ENCODE results near the gene VGLL4. TPM values are rescaled to one million over a fixed set of nuclear protein-coding genes. Genes with fewer than 3 reads are reported as not detected.

The VGLL4 gene
- total RNA-seq, 3 donors from 2014 or later = 26.0 to 30.0 (median 28.5) TPM

DNA sequence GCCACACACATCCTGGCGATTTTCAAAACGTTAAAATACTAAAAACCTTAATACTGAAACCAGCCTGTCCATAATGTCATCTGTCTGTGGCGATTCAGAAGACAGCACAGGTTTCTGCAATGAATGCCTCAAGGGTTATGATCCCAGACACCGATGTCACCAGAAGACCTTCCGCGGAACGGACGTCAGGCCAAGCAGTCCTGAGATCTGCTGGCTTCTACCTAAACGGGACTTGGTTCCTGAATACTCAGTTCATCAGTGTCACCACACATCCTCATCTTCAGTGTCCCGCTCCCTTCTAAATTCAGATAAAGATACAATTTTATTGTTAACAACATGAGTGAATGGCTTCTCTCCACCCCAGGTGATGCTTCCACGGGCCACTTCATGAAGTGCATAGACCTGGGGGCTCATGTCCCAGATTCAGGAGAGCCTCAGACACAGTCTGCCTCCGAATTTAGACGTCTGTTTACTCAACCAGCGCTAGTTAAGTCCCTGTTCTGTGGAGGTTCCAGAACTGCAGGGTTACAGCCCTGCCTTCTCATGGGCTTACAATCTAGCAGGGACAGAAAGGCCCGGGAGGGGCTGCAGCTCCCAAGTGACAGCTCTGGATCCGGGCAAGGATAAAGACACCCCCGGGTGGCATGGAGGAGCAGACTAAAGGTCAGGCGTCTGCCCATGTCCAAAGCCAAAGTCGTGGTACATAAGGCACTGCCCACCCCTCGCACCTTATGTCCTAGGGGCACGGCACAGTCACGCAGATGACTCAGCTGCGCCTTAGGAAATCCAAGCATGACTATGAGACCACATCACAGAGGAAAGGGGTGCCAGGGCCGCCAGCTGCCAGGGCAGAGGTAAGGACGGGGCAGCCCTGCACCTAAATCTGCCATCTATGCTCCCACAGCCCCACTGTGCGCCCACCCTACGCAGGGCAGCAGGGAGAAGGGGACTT is 75.9 kb downstream of the VGLL4 start:
- Mint-ChIP-seq H3K9me3 (no peaks in the 10 kb centered on the region), H3K4me3 (no peak overlapping the region), H3K4me1 (ENCODE audit: low read depth) (peaks cover 6% of the 10 kb centered on the region), H3K36me3 (ENCODE audit: insufficient read depth) (peaks cover 10% of the 10 kb centered on the region), H3K27me3 (ENCODE audit: low read depth) (no peaks in the 10 kb centered on the region)
- no peak for DNase-seq
- ATAC-seq = peak in 1 of 2 donors; percentile 27

- Mint-ChIP-seq H3K9me3 (no peaks in the 10 kb centered on the region), H3K4me3 (no peak overlapping the region), H3K4me1 (ENCODE audit: low read depth) (peaks cover 6% of the 10 kb centered on the region), H3K36me3 (ENCODE audit: insufficient read depth) (peaks cover 12% of the 10 kb centered on the region), H3K27me3 (ENCODE audit: low read depth) (no peaks in the 10 kb centered on the region)
- ATAC-seq = no peak
- DNase-seq = no peak
These were observed 76.8 kb downstream of the VGLL4 start for GRCh38 chr3:11566916-11567315.

- Mint-ChIP-seq H3K36me3 (ENCODE audit: insufficient read depth) (peaks cover 12% of the 10 kb centered on the region), H3K4me3 (no peak overlapping the region), H3K4me1 (ENCODE audit: low read depth) (peaks cover 6% of the 10 kb centered on the region), H3K9me3 (no peaks in the 10 kb centered on the region), H3K27me3 (ENCODE audit: low read depth) (no peaks in the 10 kb centered on the region)
- ATAC-seq (no peak), DNase-seq (no peak)
These were observed 77.2 kb downstream of the VGLL4 start for GRCh38 chr3:11566478-11566877.

DNA sequence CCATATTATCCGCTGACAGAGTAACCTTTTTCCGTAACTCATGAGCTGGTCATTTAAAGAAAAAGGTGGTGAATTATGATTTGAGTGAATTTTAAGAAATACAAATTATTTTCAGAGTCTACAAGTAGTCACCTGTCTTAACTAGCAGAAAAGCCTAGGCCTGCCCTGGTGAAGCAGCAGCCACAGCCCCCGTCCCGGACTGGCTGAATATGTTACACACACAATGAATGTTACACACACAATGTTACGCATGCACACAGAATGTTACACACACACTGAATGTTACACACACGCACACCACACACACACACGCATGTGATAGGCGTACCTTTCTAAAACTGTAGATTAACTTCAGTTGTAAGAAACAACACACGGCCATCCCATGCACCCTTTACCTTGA is 77.8 kb downstream of the VGLL4 start:
- H3K9me3 Mint-ChIP-seq = no peaks in the 10 kb centered on the region
- H3K27me3 Mint-ChIP-seq (ENCODE audit: low read depth) = no peaks in the 10 kb centered on the region

DNA sequence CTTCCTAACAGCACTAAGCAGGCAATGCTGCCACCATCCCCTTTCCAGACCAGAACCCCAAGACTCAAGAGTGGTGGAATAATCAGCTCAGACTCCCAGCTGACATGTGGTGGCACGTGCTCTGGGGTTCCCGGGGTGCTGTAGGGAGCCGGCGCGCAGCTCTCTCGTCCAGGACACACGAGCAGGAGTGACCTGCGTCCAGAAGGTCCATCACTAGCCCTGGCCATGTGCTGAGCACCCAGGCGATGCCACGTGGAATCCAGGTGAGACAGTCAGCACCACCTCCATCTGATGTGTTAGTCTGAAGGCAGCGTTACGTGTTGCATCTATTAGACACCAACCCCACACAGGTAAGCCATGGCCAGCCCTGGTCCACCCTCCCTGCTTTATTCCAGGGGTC is 78.2 kb downstream of the VGLL4 start:
- no peaks in the 10 kb centered on the region for H3K27me3 Mint-ChIP-seq (ENCODE audit: low read depth)

More for the DNA sequence above, 77.8 kb downstream of the VGLL4 start:
- no peak for ATAC-seq
- H3K4me3 Mint-ChIP-seq = no peak overlapping the region
- peaks cover 12% of the 10 kb centered on the region for H3K36me3 Mint-ChIP-seq (ENCODE audit: insufficient read depth)
- H3K4me1 Mint-ChIP-seq (ENCODE audit: low read depth) = peaks cover 6% of the 10 kb centered on the region
- no peak for DNase-seq

DNA sequence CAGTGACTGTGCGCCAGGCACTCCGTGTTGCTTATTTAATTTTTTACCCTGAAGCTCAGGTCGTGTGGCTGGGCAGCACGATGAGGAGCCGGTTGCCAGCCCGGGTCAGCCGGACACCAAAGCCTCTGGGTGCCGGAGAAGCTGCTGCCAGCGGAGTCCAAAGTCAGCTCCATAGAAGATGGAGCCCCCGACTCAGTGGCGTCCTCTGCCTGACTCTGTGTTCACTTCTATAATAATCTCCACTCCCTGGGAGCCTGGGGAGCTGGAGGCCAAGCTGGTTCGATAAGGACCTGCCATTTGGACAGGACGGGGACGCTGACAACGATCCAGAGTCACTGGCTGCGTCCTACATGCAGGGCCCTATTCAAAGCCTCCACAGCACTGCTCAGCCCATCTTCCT is 78.6 kb downstream of the VGLL4 start:
- Mint-ChIP-seq H3K36me3 (ENCODE audit: insufficient read depth) (peaks cover 12% of the 10 kb centered on the region), H3K9me3 (no peaks in the 10 kb centered on the region), H3K4me1 (ENCODE audit: low read depth) (peaks cover 6% of the 10 kb centered on the region)

More for the DNA sequence above, 78.2 kb downstream of the VGLL4 start:
- no peak overlapping the region for H3K4me3 Mint-ChIP-seq
- DNase-seq = no peak
- H3K36me3 Mint-ChIP-seq (ENCODE audit: insufficient read depth) = peaks cover 12% of the 10 kb centered on the region
- H3K4me1 Mint-ChIP-seq (ENCODE audit: low read depth) = peaks cover 6% of the 10 kb centered on the region
- no peak for ATAC-seq
- no peaks in the 10 kb centered on the region for H3K9me3 Mint-ChIP-seq

DNA sequence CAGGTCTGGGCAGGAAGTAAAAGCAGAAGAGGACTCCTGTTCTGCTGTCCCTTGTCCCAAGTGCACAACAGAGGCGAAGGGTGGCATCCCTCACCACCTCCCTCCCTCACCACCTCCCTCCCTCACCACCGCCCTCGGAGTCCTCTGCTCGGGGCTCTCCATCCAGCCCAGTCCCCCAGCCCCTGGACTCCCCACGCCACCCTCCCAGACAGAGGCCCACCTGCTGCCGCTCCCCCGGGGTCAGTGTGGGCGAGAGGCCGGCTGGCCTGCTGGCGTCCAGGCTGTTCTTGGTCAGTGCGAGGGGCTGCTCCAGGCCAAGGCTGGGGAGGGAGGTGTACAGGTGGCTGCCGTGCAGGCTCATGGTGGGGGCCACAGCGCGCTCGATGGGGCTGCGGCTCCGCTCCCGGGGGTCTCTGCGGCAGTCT is 79.1 kb downstream of the VGLL4 start:
- DNase-seq (no peak), ATAC-seq (no peak)
- no peak overlapping the region for H3K4me3 Mint-ChIP-seq
- H3K27me3 Mint-ChIP-seq (ENCODE audit: low read depth) = no peaks in the 10 kb centered on the region
- H3K4me1 Mint-ChIP-seq (ENCODE audit: low read depth) = peaks cover 6% of the 10 kb centered on the region
- H3K36me3 Mint-ChIP-seq (ENCODE audit: insufficient read depth) = peaks cover 13% of the 10 kb centered on the region
- H3K9me3 Mint-ChIP-seq = no peaks in the 10 kb centered on the region

More for the DNA sequence above, 78.6 kb downstream of the VGLL4 start:
- Mint-ChIP-seq H3K4me3 (no peak overlapping the region), H3K27me3 (ENCODE audit: low read depth) (no peaks in the 10 kb centered on the region)
- ATAC-seq (no peak), DNase-seq (no peak)

DNA sequence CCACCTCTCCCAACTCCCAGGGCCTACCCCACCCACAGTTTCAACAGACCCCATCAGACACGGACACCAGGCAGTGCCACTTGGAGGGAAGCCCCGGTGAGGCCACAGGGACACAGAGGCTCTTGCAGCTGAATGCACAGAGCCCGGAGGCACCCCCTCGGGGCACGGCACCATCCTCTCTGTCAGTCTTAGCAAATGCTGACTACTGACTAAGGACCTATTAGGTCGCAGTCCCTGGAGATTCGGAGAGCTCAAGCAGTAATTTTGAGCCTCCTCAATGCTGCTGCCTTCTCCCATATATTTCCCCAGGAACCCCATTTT is 79.9 kb downstream of the VGLL4 start:
- Mint-ChIP-seq H3K4me1 (ENCODE audit: low read depth) (peaks cover 6% of the 10 kb centered on the region), H3K27me3 (ENCODE audit: low read depth) (no peaks in the 10 kb centered on the region), H3K36me3 (ENCODE audit: insufficient read depth) (peaks cover 15% of the 10 kb centered on the region), H3K9me3 (no peaks in the 10 kb centered on the region), H3K4me3 (no peak overlapping the region)
- ATAC-seq (no peak), DNase-seq (no peak)

GRCh38 chr3:11563159-11563864 is 80.4 kb downstream of the VGLL4 start:
- Mint-ChIP-seq H3K4me3 (no peak overlapping the region), H3K9me3 (no peaks in the 10 kb centered on the region), H3K27me3 (ENCODE audit: low read depth) (no peaks in the 10 kb centered on the region), H3K4me1 (ENCODE audit: low read depth) (peaks cover 6% of the 10 kb centered on the region), H3K36me3 (ENCODE audit: insufficient read depth) (peaks cover 16% of the 10 kb centered on the region)
- ATAC-seq (no peak), DNase-seq (no peak)

- no peaks in the 10 kb centered on the region for H3K27me3 Mint-ChIP-seq (ENCODE audit: low read depth)
- no peak overlapping the region for H3K4me3 Mint-ChIP-seq
- peaks cover 2% of the 10 kb centered on the region for H3K4me1 Mint-ChIP-seq (ENCODE audit: low read depth)
- no peaks in the 10 kb centered on the region for H3K9me3 Mint-ChIP-seq
- DNase-seq = no peak
- H3K36me3 Mint-ChIP-seq (ENCODE audit: insufficient read depth) = peaks cover 21% of the 10 kb centered on the region
- no peak for ATAC-seq
These were observed 81.3 kb downstream of the VGLL4 start for GRCh38 chr3:11562277-11562881.

DNA sequence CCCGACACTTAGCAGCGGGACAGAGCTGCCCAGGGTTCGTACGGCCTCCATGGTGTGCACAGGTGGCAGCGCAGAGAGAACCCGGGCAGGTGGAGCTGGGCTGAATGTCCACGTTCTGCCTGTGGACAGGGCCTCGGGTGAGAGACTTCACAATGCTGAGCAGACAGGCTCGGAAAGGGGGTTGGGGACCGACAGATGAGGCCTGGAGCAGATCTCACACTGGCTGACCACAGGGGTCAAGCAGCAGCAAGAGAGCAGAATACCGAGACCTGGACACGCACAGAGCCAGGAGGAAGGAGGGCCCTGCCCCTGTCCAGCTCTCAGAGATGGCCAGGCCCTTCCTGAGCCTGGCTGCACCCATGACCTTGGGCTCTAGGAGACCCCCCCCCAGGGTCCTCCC is 83.0 kb downstream of the VGLL4 start:
- Mint-ChIP-seq H3K27me3 (ENCODE audit: low read depth) (no peaks in the 10 kb centered on the region), H3K9me3 (no peaks in the 10 kb centered on the region), H3K4me3 (no peak overlapping the region), H3K36me3 (ENCODE audit: insufficient read depth) (peaks cover 27% of the 10 kb centered on the region), H3K4me1 (ENCODE audit: low read depth) (no peaks in the 10 kb centered on the region)
- DNase-seq (no peak), ATAC-seq (no peak)

DNA sequence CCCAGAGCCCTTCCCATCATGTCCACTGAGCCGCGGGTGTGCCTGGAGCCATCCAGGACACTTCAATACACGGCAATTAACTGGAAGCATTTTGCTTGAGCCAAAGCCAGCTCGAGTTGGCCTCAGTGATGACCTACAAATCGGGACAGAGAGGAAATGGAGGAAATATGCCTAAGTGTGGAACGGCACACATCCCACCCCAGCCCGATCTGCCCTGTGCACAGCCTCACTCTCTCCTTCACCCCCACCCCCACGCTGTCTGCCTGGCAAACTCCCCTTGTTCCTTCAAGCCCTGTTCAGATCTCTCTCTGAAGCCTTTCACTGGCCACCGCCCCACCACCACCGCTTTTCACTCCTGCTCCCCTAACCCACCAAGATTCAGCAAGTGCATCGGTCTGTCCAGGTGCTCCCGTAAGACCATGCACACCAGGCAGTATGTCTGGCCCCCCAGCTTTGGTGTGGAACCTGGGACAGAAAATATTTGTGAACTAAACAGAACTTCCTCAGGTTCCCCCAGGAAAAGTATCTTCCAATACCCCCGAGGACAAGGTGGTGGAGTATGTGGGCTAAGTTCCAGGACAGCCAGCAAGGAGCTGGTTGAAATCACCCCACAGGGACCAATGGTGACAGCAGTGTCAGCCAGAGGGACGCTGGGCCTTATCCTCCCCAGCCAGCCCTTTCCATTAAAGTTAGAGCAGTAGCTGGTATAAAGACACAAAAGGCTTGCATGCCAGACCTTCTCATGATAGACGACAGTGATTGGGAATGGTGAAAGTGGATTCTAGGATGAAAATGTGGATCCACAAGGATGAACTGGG is 83.7 kb downstream of the VGLL4 start:
- Mint-ChIP-seq H3K4me3 (no peak overlapping the region), H3K4me1 (ENCODE audit: low read depth) (no peaks in the 10 kb centered on the region), H3K9me3 (no peaks in the 10 kb centered on the region), H3K27me3 (ENCODE audit: low read depth) (no peaks in the 10 kb centered on the region), H3K36me3 (ENCODE audit: insufficient read depth) (peaks cover 29% of the 10 kb centered on the region)
- DNase-seq (no peak), ATAC-seq (no peak)

DNA sequence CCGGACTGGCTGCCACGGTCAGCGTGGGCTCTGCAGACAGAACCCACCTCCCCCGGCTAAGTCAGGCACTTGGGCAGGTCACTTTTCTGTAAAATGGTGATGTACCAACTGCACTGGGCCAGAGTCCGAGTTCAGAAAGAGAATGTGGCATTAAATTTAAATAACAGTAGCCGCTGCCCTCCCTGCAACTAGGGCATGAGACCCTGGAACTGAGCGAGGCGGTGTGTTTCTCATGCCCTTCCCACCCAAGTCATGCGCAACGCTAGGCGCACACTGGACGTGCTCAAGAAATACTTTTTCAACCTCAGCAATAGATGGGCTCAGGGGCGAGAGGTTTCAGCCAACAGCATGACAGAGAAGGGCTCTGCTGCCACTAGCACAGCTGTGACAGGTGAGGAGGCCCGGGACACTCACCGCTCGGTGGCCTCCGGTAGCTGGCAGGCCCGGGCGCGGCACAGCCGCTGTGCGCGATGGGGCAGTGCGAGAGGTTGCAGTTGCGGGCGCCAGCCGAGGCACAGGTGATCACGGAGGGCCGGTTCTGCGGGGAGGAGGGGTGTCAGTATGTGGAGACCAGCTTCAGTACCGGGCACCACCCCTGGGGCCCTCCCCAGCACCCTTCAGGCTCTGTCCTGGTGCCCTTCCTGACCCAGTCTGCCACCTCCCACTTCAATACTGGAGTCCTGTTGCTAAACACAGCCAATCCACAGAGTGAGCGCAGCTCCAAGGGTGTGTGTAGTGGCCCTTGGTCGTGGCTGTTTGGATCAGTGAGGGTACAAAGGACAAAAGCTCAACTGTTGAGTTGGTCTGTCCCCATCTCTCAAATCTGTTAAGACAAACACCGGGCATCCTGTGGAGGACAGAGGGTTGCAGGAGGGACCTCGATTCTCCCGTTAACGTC is 84.5 kb downstream of the VGLL4 start:
- Mint-ChIP-seq H3K4me3 (no peak overlapping the region), H3K9me3 (no peaks in the 10 kb centered on the region), H3K36me3 (ENCODE audit: insufficient read depth) (peaks cover 29% of the 10 kb centered on the region), H3K27me3 (ENCODE audit: low read depth) (no peaks in the 10 kb centered on the region), H3K4me1 (ENCODE audit: low read depth) (no peaks in the 10 kb centered on the region)
- ATAC-seq (no peak), DNase-seq (no peak)

All from activated T-cell treated with anti-CD3 and anti-CD28 coated beads, Interleukin-2, amount 50 U/mL, for 4 hours (primary cell).